ENCODE measurements around the gene TRIM72.
A peak's percentile ranks its signal among the peaks of the same experiment; 100 is the strongest.
"Not testable (repeated sequence)": the region's sequence is repeated elsewhere in the genome, so short reads cannot be mapped to it uniquely, and the experiment has no call there.

Gene TRIM72

GRCh38 chr16:31191697-31192428 lies 22.1 kb upstream of the TRIM72 start:
- no peak for DNase-seq

- no peak for DNase-seq
Observed at GRCh38 chr16:31192856-31193642, 20.9 kb upstream of the TRIM72 start.

GRCh38 chr16:31193874-31194273 lies 20.0 kb upstream of the TRIM72 start:
- DNase-seq, result no peak

DNA sequence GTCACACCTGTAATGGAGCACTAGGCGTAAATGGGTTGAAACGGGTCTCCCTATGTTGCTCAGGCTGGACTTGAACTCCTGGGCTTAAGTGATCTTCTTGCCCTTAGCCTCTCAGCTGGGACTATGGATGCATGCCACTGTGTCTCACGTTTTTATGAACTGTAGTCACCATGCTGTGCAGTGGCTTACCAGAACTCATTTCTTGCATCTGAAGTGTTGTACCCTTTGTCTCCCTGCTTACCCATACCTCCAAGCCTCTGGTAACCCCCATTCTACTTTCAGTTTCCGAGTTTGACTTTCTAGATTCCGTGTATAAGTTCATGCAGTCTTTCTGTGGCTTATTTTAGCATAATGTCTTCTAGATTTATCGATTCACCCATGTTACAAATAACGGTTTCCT lies 19.0 kb upstream of the TRIM72 start:
- no peak for DNase-seq

DNA sequence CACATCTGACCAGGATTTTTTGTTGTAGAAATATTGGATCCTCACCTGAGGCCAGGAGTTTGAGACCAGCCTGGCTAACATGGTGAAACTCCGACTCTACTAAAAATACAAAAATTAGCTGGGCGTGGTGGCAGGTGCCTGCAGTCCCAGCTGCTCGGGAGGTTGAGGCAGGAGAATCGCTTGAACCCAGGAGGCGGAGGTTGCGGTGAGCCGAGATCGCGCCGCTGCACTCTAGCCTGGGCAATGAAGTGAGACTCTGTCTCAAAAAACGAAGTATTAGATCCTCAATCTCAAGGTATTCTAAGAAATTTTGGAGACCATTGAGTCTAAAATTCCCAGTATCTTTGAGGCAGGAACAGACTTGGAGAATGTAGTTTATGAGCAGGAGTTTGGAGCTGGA lies 18.1 kb upstream of the TRIM72 start:
- not testable (repeated sequence) for DNase-seq

- no peak for DNase-seq
Observed at GRCh38 chr16:31196324-31197088, 17.4 kb upstream of the TRIM72 start.

DNA sequence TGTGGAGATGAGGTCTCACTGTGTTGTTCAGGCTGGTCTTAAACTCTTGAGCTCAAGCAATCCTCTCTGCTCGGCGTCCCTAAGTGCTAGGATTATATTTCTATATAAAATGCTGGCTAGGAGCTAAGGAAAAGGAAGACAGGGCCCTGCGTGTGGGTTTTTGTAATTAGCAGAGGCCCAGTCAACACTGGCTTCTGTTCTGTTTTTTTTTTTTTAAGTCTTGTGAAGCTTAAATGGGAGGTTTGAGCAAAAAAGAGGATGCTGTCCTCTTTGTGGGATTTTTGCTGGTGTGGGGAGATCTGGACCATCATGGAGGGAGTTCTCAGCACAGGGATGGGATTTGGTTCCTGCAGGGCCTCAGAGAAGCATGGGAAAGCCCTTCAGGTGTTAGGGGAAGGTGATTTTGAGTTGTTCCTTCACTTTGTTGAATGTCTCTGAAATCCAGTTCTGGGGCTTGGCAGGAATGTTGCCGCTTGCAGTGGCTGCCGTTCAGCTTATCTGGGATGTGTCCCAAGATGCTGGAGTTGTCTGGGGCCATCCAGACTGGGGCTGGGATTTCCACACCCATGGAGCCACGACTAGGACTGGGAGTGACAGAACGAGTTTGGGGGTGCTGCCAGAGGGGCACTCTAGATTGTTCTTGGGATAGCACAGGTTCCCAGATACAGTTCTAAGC lies 15.6 kb upstream of the TRIM72 start:
- no peak for DNase-seq

GRCh38 chr16:31199430-31200041 lies 14.4 kb upstream of the TRIM72 start:
- no peak for DNase-seq

GRCh38 chr16:31200111-31200510 lies 13.8 kb upstream of the TRIM72 start:
- DNase-seq, result not testable (repeated sequence)

GRCh38 chr16:31200821-31201568 lies 12.9 kb upstream of the TRIM72 start:
- peak; percentile 53 for DNase-seq

DNA sequence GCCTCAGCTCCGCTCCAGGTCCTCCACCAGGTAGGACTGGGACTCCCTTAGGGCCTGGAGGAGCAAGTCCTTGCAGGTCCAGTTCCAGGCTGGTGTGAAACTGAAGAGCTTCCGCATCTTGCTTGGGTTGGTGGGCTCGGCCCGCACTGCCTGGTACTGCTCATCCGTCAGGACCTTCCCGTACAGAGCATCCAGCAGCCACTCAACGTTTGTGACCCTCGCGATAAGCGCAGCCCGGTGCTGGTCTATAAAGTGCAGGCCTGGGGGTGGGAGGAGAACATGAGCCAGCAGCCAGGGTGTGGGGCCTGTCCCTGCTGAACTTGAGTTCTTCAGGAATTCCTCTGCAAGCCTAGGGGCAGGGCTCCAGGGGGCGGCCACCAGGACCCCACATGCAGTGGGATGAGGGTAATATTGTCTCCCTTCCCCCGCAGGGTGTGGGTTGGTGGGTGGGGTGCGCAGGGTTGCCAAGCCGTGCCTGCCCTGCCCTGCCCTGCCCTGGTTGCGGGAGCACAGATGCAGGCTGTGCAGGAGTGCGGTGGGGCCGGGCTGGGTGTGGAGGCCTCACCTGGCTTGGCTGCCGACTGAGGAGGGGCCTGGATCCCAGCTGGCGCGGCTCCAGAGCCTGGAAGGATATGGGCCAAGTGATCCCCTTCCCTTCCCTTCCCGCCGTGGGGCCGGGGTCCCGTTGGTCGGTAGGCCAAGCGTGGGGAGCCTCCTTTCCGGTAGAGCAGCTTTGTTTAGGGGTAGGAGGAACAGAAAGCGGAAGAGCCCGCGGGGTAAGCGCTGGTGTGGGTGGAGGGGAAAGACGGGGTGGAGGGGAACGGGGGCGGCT lies 12.1 kb upstream of the TRIM72 start:
- peak; percentile 45 for DNase-seq

DNA sequence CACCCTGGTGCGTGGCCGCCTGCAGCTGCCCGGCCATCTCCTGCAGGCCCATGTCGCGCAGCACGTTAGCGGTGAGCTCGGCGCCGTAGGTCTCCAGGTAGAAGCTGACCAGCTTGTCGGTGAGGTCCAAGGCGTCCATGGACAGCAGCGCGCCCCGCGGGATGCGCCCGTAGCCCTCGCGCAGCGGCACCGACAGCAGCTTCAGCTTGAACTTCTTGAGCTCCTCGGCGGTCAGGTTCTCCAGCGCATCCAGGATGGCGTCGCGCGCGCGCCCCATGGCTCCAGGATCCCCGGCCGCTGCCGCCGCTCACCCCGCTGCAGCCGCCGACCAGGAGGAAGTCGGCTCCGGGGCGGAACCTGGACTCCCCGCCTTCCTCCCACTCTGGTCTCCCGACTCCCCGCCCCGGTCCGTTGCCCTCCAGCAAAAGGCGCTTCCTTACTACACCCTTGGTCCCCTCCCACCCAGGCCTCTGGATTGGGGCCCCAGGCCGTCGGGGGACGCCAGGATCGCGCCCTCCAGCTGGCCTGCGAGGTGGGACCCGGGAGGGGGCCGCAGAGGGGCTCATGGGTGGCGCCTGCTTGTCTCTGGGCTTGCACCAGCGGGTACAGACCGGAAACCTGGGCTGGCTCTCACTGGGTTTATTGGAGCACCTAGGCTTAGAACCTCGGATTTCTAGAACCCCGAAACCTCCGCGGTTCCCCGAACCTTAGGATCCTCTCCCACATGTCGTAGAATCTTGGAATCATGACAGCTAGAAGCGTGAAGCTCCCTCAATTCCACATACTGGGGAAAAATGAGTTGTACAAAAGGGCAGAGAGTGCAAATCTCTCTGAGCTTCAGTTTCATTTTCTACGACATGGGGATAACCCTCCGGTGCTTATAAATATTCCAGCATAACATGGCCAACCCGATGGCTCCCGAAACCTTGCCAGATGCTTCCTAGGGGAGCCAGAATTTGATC lies 11.2 kb upstream of the TRIM72 start, which contains the start of gene PYCARD:
Gene PYCARD, minus strand, starts transcription at position 347 of the 962 bp plus-strand sequence. Its CDS starts 70 bp downstream, at position 277.
- DNase-seq, result no peak

DNA sequence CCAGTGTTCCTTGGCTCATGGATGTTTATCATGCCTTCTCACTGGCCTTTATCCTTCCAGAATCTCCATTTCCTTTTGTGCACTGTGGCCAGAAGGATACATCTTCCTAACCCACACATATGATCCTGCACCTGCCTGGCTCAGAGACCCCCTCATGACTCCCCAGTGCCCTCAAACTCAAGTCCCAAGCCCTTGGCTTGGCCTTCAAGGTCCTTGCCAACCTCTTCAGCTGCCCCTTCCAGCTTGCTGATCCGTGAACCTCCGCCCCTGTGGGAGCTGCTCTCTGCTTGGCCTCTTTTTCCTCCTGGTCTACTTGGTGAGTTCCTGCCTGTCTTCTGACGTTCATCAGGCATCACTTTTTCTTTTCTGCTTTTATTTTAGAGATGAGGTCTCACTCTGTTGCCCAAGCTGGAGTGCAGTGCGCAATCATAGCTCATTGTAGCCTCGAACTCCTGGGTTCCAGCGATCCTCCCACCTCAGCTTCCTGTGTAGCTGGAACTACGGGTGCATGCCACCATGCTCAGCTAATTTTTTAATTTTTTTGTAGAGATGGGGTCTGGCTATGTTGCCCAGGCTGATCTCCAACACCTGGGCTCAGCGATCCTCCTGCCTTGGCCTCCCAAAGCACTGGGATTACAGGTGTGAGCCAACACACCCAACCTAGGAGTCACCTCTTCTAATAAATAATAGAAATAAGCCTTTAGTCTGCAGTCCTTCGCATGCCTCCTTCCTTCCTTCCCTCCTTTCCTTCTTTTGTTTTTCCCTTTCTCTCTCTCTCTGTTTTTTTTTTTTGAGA lies 8.8 kb upstream of the TRIM72 start:
- no peak for DNase-seq

DNA sequence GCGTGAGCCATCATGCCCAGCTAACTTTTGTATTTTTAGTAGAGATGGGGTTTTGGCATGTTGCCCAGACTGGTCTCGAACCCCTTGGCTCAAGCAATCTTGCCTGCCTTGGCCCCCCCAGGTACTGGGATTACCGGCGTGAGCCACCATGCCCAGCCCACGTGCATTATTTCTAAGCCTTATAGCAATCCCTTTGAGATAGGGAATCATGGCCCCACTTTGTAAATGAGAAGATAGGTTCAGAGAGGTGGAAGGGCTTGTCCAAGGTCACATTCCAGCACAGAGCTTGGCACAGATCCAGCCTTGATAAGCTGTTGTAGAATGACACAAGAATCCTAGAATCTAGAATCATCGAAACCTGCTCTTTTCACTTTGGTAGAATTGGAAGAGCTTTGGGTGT lies 7.1 kb upstream of the TRIM72 start:
- no peak for DNase-seq

GRCh38 chr16:31213342-31213741 lies 577 bp upstream of the TRIM72 start:
- no peak for DNase-seq

DNA sequence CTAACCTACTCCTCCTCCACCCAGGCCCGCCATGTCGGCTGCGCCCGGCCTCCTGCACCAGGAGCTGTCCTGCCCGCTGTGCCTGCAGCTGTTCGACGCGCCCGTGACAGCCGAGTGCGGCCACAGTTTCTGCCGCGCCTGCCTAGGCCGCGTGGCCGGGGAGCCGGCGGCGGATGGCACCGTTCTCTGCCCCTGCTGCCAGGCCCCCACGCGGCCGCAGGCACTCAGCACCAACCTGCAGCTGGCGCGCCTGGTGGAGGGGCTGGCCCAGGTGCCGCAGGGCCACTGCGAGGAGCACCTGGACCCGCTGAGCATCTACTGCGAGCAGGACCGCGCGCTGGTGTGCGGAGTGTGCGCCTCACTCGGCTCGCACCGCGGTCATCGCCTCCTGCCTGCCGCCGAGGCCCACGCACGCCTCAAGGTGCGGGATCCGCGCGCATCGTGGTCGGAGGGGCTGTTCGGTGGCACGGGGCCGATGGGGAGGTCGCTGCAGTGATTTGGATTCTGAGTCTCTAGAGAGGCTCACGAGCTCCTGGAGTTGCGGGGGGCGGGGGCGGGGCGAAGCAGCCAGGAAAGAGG lies 878 bp downstream of the TRIM72 start:
- DNase-seq, result no peak

DNA sequence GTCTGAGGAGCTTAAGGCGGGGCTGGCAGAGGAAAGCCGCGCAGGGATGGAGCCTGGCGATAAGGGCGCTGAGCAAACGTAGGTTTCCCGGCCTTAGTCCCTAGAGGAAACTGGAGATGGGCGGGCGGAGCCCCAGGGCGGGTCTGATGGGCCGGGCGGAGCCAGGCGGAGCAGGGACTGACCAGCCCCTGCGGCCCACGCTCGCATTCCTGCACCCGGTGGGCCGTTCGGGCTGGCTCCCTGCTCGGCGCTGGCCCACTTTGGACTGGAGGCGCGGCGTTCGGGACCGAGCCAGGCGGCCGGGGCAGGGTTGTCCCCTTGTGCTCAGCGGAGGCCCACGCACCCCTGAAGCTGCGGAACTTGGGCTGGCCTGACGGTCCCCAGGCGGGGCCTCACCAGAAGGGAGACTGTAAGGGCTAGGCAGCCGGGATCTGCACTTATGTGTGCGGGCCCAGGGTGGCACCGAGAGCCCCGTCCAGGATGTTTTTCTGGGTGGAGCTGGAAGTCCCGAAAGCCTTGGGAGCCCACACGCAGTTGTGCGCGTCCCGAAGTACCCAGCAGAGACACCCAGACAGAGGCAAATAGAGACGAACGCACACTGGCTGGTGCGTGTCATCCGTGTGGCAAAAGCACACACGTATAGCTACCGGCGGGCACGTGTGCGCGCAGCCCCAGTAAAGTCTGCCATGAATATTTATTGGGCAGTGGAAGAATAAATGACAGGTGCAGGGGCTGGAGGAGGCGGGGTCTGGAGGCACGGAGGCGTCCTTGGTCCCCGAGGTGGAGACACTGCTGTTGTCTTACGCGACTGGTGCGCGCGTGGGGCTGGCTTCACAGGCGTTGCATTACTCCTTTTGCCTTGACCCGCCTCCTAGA lies 1.6 kb downstream of the TRIM72 start:
- no peak for DNase-seq

Data from CD4-positive, alpha-beta T cell treated with Interleukin-12 subunit alpha and Interleukin-12 subunit beta, for 1 hour (primary cell).